ENCODE results near the gene PXT1.

- no peak for TF ChIP-seq POLR2A (IDR thresholded peaks at IDR 0.05)
- no peak for TF ChIP-seq CTCF (IDR thresholded peaks at IDR 0.05)
- TF ChIP-seq POLR2AphosphoS5 (IDR thresholded peaks at IDR 0.05), result no peak
Observed at GRCh38 chr6:36374194-36374593, 68.5 kb downstream of the PXT1 start.
